Fibroblast of skin of left biceps (primary cell): ENCODE measurements around the gene PROX2.

Experiments used
- DNase-seq, 2 experiments: peaks; one replicate each; pipeline ENCODE4 v3.0.0-alpha.2; 2013; ENCODE audit warnings: low read depth in 2 of 2

Gene PROX2

DNA sequence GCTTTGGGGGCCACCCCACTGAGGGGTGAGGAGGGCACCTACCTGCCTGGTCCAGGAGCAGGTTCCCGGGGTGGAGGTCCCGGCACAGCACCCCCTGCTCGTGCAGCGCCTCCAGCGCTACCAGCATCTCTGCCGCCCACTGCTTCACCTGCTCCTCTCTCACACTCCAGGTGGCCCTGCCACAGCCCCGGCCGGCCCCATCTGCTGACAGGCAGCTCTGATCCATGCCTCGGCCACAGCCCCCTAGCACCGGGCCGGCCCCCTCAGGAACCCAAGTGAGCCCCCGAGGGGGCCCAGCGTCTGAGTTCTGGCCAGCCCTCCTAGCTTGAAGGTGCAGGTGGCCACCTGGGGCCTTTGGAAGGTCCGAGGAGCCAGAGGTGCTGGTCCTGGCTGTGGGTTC, 33.6 kb upstream of the PROX2 start:
- DNase-seq, result no peak

GRCh38 chr14:74908861-74909341, 33.0 kb upstream of the PROX2 start:
- no peak for DNase-seq

DNA sequence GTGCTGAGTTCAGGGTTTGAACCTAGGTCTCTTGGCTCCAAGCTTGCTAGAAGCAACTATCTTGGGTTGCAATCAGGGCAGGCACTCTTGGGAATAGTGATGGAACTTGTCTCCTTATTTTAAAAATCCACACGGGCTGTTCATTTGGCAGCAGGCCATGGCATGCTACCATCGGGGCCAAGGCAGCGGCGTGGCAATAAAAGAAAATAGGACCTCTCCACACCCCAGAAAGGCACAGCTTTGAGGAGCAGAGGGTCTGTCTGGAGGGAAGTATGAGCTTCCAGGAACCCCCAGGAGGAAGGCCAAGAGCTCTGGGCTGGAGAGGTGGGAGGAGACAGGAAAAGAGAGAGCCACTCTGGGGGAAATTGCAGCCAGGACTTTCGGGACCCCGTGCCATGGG, 31.8 kb upstream of the PROX2 start:
- no peak for DNase-seq

DNA sequence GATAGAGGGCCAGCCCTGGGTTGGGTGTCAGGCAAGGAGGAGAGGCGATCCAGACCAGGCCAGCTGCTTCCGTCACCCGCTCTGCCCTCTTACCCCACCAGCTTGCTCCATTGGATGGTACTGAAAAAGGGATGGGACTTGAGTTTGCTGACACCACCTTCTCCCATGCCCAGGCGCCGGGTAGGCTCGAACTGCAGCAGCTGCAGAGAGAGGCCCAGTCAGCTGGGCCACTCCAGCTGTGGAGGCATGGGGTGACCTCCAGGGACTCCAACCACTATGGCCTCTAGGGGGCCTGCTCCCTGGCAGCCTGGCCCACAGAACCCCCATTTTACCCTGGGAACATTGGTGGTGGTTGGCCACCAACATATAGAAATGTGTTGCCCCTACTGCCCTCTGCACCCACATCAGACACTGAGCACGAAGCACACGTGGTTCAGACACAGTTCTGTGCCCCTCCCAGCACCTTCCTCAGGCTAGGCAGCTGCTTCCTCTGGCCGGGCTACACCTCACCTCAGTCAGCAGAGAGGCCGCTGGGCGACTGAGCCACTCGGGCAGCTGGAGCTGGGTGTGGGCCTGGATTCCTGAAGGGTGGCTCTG, 31.1 kb upstream of the PROX2 start:
- no peak for DNase-seq

GRCh38 chr14:74905595-74906142, 29.7 kb upstream of the PROX2 start:
- peak in 1 of 2 experiments; percentile 12 for DNase-seq

GRCh38 chr14:74904635-74905503, 28.9 kb upstream of the PROX2 start:
- no peak for DNase-seq

DNA sequence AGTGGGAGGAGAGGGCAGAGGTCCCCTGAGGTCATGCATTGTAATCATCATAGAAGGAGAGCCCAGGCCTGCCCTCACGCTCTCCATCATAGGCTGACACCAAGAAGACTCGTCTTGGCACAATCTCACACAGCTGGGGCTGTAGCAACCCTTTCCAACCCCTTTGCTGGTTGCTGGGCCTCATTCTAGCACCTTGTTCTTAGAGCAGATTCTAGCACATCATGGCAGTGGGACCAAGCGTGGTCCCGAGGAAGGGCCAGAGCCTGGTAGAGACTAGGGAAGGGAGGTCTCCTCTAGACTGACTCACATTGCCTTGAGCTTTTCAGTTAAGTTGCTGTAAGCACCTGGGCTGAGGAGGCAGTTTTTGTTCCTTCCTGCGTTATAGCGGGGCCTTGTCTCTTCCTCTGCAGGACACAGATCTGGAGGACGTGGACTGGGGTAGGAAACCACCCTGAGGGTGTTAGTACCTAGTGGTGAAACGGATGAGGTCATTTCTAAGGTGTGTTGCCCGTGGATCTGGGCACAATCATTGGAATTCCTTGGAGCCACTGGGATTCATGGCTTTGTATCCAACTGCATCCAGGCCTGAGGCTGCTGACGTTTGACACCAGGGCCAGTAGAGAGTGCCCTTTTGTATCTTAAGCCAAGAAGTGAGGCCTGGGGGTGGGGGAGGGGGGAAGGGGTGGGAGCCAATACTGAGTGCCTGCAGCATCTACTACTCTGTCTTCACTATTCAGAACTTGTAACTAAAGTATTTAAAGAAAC, 27.2 kb upstream of the PROX2 start:
- DNase-seq, result no peak

DNA sequence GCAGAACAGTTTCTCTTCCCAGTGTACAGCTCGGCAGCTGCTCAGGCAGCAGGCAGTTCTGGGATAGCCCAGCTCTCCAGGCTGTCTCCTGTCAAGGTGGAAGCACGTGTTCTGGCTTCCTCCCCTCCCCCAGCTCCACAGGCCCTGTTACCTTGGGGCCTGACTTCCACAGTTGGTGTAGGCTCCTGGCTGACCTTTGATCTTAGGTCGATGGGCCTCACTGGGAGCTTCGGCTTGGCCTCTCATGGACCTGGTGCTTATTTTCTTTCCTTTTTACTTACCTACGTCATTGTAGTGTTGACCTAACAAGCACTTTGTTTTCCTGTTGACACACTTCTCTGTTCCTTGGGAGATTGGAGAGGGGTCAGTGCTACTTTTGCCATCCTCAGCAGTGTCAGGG, 22.7 kb upstream of the PROX2 start:
- no peak for DNase-seq

GRCh38 chr14:74898083-74898482, 22.1 kb upstream of the PROX2 start:
- DNase-seq, result no peak

GRCh38 chr14:74897642-74898041, 21.7 kb upstream of the PROX2 start:
- no peak for DNase-seq

- DNase-seq, result no peak
Measured at GRCh38 chr14:74896400-74896799, 20.5 kb upstream of the PROX2 start.

- DNase-seq, result no peak
Measured at GRCh38 chr14:74893614-74894091, 17.7 kb upstream of the PROX2 start.

DNA sequence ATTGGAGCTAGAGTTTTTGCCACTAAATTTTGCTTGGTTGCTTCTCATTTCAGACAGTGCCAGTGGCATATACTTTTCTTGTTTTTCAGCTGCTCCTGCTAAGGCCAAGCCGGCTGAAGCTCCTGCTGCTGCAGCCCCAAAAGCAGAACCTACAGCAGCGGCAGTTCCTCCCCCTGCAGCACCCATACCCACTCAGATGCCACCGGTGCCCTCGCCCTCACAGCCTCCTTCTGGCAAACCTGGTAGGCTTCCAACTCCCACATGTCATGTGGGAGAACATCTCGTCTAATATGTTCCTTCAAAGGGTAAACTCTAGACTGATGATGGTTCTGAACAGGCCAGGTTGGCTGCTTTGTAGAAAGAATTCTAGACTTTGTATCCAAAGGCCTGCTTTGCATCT, 16.8 kb upstream of the PROX2 start:
- DNase-seq, result no peak

GRCh38 chr14:74891870-74892269, 15.9 kb upstream of the PROX2 start:
- DNase-seq, result no peak

DNA sequence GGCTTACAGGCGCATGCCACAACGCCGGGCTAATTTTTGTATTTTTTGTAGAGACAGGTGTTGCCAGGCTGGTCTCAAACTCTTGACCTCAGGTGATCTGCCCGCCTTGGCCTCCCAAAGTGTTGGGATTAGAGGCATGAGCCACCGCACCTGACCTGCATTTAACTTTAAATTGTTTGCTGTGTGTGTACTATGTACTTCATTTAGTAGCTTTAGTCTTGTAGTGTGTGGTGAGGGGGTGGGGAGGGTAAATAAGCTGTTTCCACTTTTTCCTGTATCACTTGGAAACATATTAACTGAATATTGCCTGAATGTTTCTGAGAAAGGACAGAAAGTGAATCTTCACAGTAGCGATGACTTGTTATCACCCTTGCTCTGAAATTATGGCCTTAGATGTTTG, 14.3 kb upstream of the PROX2 start:
- DNase-seq, result no peak

GRCh38 chr14:74888164-74889158, 12.5 kb upstream of the PROX2 start:
- no peak for DNase-seq

DNA sequence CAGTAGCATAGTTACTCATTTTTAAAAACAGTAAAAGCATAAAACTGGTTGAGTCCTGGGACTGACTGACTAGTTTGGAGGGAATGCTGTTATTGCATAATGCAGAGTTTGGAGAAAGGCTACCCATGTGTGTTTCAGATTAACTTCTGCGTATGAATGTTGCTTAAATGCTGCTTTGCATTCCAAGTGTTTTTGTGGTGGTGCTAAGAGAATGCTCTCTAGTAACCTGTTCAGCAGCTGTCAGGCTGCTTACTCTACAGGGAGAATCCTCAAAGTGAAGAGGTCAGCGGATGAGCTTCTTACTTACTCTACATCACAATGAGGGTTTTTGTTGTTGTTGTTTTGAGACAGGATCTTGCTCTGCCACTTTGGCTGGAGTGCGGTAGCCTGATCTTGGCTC, 10.1 kb upstream of the PROX2 start:
- DNase-seq, result peak; percentile 92 to 93

GRCh38 chr14:74882103-74882920, 6.4 kb upstream of the PROX2 start:
- no peak for DNase-seq

DNA sequence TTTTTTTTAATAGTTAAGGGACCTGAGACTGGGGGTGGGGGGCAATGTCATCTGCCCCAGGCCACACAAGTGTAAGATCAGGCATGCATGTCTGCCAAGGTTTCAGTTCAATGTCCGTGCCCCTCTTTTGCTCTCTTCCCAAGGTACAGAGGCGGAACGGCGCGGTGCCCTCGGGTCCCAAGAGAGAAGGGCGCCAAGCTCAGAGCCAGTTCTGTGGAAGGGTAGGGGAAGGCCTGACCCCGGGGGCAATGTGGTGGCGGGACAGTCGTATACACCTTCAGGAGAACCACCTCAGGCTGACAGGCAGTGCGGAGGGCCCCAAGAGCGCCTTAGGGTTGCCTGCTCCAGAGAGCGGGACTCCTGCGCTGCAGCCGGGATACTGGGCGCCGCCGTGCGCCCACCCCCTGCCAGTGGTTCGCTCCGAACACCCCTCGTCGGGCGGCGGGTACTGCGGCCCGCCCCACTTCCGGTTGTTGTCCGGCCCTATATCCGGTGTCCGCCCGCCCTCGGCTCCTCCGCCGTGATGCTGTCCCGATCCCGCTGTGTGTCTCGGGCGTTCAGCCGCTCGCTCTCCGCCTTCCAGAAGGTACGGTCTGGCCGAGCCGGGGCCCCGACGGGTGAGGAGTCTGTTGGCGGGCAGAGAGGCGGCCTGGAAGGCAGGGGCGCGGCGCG, 5.6 kb upstream of the PROX2 start, which contains the start of gene DLST:
Gene DLST, plus strand, starts transcription at position 486 of the 672 bp plus-strand sequence. Its CDS starts 38 bp downstream, at position 524.
- DNase-seq, result peak; percentile 68 to 69
